Lung microvascular endothelial cell (primary cell): ENCODE data around the gene FUT7. TPM values are rescaled to one million over a fixed set of nuclear protein-coding genes. Genes with fewer than 3 reads are reported as not detected.
"Not testable (repeated sequence)": the region's sequence is repeated elsewhere in the genome, so short reads cannot be mapped to it uniquely, and the experiment has no call there.

Source experiments
- DNase-seq, 2 donors: peaks; one replicate each; pipeline versions ENCODE4 v3.0.0 to v3.0.0-alpha.2; 2010; ENCODE audit warnings: low read depth in 2 of 2
- total RNA-seq: library from RNA; depleted of rRNA; stranded (reverse); fragments of >200 nt; gene quantifications from 2 replicates; pipeline ENCODE4 v1.2.1, GENCODE V29; 2014

Gene FUT7
- total RNA-seq, 1 donor from 2014 or later, result not detected

- DNase-seq, result no peak
These were observed 2.3 kb upstream of the FUT7 start for GRCh38 chr9:137034039-137034708.

GRCh38 chr9:137033481-137033880 lies 1.6 kb upstream of the FUT7 start:
- DNase-seq, result not testable (repeated sequence)

- DNase-seq, result no peak
These were observed 970 bp upstream of the FUT7 start for GRCh38 chr9:137032858-137033257.

- DNase-seq, result no peak
These were observed 1.1 kb downstream of the FUT7 start for GRCh38 chr9:137030538-137031527.

- DNase-seq, result no peak
These were observed 1.9 kb downstream of the FUT7 start for GRCh38 chr9:137030006-137030405.

- DNase-seq, result peak; percentile 56 to 67
These were observed 2.6 kb downstream of the FUT7 start for GRCh38 chr9:137029058-137029936.

- DNase-seq, result peak; percentile 37 to 66
These were observed 3.4 kb downstream of the FUT7 start for GRCh38 chr9:137028263-137029057.

- DNase-seq, result peak; percentile 21 to 33
These were observed 4.3 kb downstream of the FUT7 start, which contains the start of gene ABCA2 for GRCh38 chr9:137027369-137028262. TSS of gene ABCA2 (minus strand) at chr9:137028237. CDS start at chr9:137028140, 97 bp downstream.

GRCh38 chr9:137026828-137027227 lies 5.1 kb downstream of the FUT7 start:
- DNase-seq, result no peak

- no peak for DNase-seq
These were observed 5.5 kb downstream of the FUT7 start for GRCh38 chr9:137026384-137026783.

- DNase-seq, result no peak
These were observed 6.3 kb downstream of the FUT7 start for GRCh38 chr9:137025517-137025966.

- DNase-seq, result no peak
These were observed 8.3 kb downstream of the FUT7 start for GRCh38 chr9:137023583-137023991.

- no peak for DNase-seq
These were observed 8.7 kb downstream of the FUT7 start for GRCh38 chr9:137023157-137023556.

- DNase-seq, result no peak
These were observed 9.3 kb downstream of the FUT7 start for GRCh38 chr9:137022662-137023008.

- DNase-seq, result peak; percentile 69 to 89
These were observed 9.8 kb downstream of the FUT7 start for GRCh38 chr9:137021979-137022661.

- no peak for DNase-seq
These were observed 10.3 kb downstream of the FUT7 start for GRCh38 chr9:137021568-137021978.

GRCh38 chr9:137020771-137021567 lies 10.9 kb downstream of the FUT7 start:
- DNase-seq, result no peak
